Ovary (tissue), 3 donors: ENCODE results near the gene ARFGAP1.

Experiments used
- CTCF ChIP-seq, 3 donors: fragments of 450-650 bp in 2 of 3; fragments of 200-600 bp in 1 of 3; IDR thresholded peaks; one replicate each; pipeline versions ENCODE4 v1.5.1 to v1.8.0; 2016 to 2022; ENCODE audit warnings: antibody characterized with exemption in 3 of 3, mild to moderate bottlenecking in 1 of 3
- POLR2A ChIP-seq: fragments of 450-650 bp; IDR thresholded peaks from one replicate; pipeline ENCODE4 v1.6.1; 2017; ENCODE audit warnings: antibody characterized with exemption, mild to moderate bottlenecking, moderate library complexity
- donor health status: DM: no; HTN: no; CAD: no.

GRCh38 chr20:63293456-63293855 lies 20.8 kb downstream of the ARFGAP1 start:
- TF ChIP-seq CTCF (IDR thresholded peaks at IDR 0.05): no peak
- no peak for TF ChIP-seq POLR2A
